Vagina (tissue), 2 donors: ENCODE measurements around the gene FBXO21.

ENCODE experiments used
- POLR2A ChIP-seq, 2 donors: fragments of 450-650 bp; IDR thresholded peaks; one replicate each; pipeline ENCODE4 v1.6.1; 2017; ENCODE audit warnings: antibody characterized with exemption in 2 of 2, mild to moderate bottlenecking in 2 of 2, moderate library complexity in 2 of 2
- POLR2AphosphoS5 ChIP-seq, 2 donors: sonication (generic); formaldehyde crosslinking; IDR thresholded peaks; one replicate each; pipeline ENCODE4 v1.9.0; 2017; ENCODE audit warnings: antibody characterized with exemption in 2 of 2, mild to moderate bottlenecking in 2 of 2, low read depth in 1 of 2; ENCODE audit not compliant: insufficient read depth in 1 of 2
- TF ChIP-seq, protein P1 (sequence below), 3 experiments: fragments of 450-650 bp in 2 of 3; fragments of 200-600 bp in 1 of 3; sonication (generic) in 1 of 3; IDR thresholded peaks; one replicate each; pipeline ENCODE4 v1.5.1; 2017 to 2019; ENCODE audit warnings: antibody characterized with exemption in 3 of 3, mild to moderate bottlenecking in 2 of 3, moderate library complexity in 2 of 3

DNA sequence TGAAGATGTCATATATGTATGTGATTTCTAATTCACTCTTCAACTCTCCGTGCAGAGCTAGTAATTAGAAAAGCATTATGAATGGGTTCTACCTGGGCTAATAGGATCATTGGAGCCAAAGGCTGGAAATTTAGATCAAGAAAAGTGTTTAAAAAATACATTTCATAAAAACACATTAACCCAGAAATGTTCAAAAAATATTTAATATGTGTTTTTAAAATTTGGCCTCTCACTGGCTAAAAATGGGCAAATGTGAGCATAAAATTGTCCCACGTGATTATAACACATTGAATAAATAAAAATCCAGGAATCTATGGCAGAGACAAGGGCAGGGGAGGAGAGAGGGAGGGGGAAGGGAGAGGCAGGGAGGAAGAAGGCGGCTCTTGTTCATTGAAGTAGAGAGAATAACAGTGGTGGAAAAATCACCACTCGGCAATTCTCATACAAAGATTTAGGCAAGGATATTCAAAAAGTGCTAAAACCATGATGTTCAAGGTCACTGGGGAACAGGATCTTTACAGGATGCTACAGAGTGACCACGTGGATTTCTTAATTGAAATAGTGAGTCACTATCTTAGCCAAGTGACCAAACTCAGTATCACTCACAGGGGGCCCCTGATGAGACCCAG lies 38.8 kb downstream of the FBXO21 start:
- TF ChIP-seq POLR2AphosphoS5 (IDR thresholded peaks at IDR 0.05; ENCODE audit: insufficient read depth in 1 of 2, low read depth in 1 of 2) (no peak), POLR2A (IDR thresholded peaks at IDR 0.05) (no peak)
- TF ChIP-seq, protein P1, sequence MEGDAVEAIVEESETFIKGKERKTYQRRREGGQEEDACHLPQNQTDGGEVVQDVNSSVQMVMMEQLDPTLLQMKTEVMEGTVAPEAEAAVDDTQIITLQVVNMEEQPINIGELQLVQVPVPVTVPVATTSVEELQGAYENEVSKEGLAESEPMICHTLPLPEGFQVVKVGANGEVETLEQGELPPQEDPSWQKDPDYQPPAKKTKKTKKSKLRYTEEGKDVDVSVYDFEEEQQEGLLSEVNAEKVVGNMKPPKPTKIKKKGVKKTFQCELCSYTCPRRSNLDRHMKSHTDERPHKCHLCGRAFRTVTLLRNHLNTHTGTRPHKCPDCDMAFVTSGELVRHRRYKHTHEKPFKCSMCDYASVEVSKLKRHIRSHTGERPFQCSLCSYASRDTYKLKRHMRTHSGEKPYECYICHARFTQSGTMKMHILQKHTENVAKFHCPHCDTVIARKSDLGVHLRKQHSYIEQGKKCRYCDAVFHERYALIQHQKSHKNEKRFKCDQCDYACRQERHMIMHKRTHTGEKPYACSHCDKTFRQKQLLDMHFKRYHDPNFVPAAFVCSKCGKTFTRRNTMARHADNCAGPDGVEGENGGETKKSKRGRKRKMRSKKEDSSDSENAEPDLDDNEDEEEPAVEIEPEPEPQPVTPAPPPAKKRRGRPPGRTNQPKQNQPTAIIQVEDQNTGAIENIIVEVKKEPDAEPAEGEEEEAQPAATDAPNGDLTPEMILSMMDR (IDR thresholded peaks at IDR 0.05), result no peak
